ENCODE data around the gene HSPB6. TPM values are rescaled to one million over a fixed set of nuclear protein-coding genes. Genes with fewer than 3 reads are reported as not detected.

HSPB6 gene
- total RNA-seq, 1 donor from 2014 or later: 0.20 TPM

GRCh38 chr19:35767288-35768081 is 10.7 kb upstream of the HSPB6 start:
- DNase-seq (ENCODE audit: low read depth, low spot score): no peak

- DNase-seq (ENCODE audit: low read depth, low spot score): no peak
Observed at GRCh38 chr19:35766571-35767104, 9.8 kb upstream of the HSPB6 start.

GRCh38 chr19:35764432-35765315 is 7.8 kb upstream of the HSPB6 start:
- no peak for DNase-seq (ENCODE audit: low read depth, low spot score)

- no peak for DNase-seq (ENCODE audit: low read depth, low spot score)
Observed at GRCh38 chr19:35760711-35761349, 4.0 kb upstream of the HSPB6 start.

GRCh38 chr19:35759697-35760096 is 2.9 kb upstream of the HSPB6 start:
- no peak for DNase-seq (ENCODE audit: low read depth, low spot score)

GRCh38 chr19:35757749-35758608 is 1.1 kb upstream of the HSPB6 start, which contains the start of gene PROSER3:
PROSER3 (plus strand) TSS chr19:35758176; CDS start chr19:35758216, 40 bp downstream.
- peak; percentile 98 for DNase-seq (ENCODE audit: low read depth, low spot score)

GRCh38 chr19:35757231-35757748 is 461 bp upstream of the HSPB6 start:
- no peak for DNase-seq (ENCODE audit: low read depth, low spot score)

- no peak for DNase-seq (ENCODE audit: low read depth, low spot score)
Observed at GRCh38 chr19:35755550-35756376, 1.1 kb downstream of the HSPB6 start.

GRCh38 chr19:35755131-35755549 is 1.7 kb downstream of the HSPB6 start:
- no peak for DNase-seq (ENCODE audit: low read depth, low spot score)

GRCh38 chr19:35754370-35755130 is 2.3 kb downstream of the HSPB6 start:
- no peak for DNase-seq (ENCODE audit: low read depth, low spot score)

GRCh38 chr19:35753634-35754369 is 3.0 kb downstream of the HSPB6 start:
- no peak for DNase-seq (ENCODE audit: low read depth, low spot score)

GRCh38 chr19:35752746-35753350 is 4.0 kb downstream of the HSPB6 start:
- DNase-seq (ENCODE audit: low read depth, low spot score): no peak

GRCh38 chr19:35751839-35752745 is 4.7 kb downstream of the HSPB6 start:
- no peak for DNase-seq (ENCODE audit: low read depth, low spot score)

GRCh38 chr19:35750167-35750566 is 6.7 kb downstream of the HSPB6 start:
- DNase-seq (ENCODE audit: low read depth, low spot score): no peak

GRCh38 chr19:35748106-35749020 is 8.5 kb downstream of the HSPB6 start, which contains the start of gene LIN37:
LIN37 (plus strand) TSS chr19:35748576; CDS start chr19:35748725, 149 bp downstream.
- DNase-seq (ENCODE audit: low read depth, low spot score): peak; percentile 96

Data from pulmonary artery endothelial cell (primary cell).